ENCODE results near the gene TTC8.

TTC8 gene

GRCh38 chr14:88866305-88866704, 41.9 kb downstream of the TTC8 start:
- Histone ChIP-seq H3K4me3 (ENCODE audit: low read depth, low read length) (no peak overlapping the region), H3K27ac (ENCODE audit: extremely low read depth, low read depth, low read length) (no peak overlapping the region), H3K9me3 (ENCODE audit: control insufficient read depth, insufficient read depth, low read depth, low read length) (no peaks in the 10 kb centered on the region), H3K4me1 (ENCODE audit: control insufficient read depth, insufficient read depth, low read length) (no peaks in the 10 kb centered on the region), H3K36me3 (ENCODE audit: control insufficient read depth in 2 of 2, insufficient read depth in 1 of 2, low read length in 2 of 2) (peaks cover 0 to 35% of the 10 kb centered on the region in 2 experiments)
- ChIA-PET CTCF (interaction anchor here (3.6 kb wide), 1 partner anchor 198 kb away, joined by 25 read pairs; no protein-coding TSS in a partner anchor), POLR2A (no interaction called here)
- TF ChIP-seq ZNF792 (tag by site-specific recombination; IDR thresholded peaks at IDR 0.05) (no peak), ZNF561 (tag by site-specific recombination; IDR thresholded peaks at IDR 0.05; ENCODE audit: borderline replicate concordance) (no peak), ZNF19 (tag by site-specific recombination; IDR thresholded peaks at IDR 0.05; ENCODE audit: low read depth) (no peak), ZNF701 (tag by site-specific recombination; IDR thresholded peaks at IDR 0.05) (no peak)

GRCh38 chr14:88868558-88869159, 44.2 kb downstream of the TTC8 start:
- ChIA-PET CTCF (interaction anchor here (0.6 to 3.6 kb wide), 6 partner anchors 9 to 854 kb away, joined by 3 to 25 read pairs (median 4); no protein-coding TSS in a partner anchor), POLR2A (no interaction called here)
- TF ChIP-seq ZBTB6 (tag by site-specific recombination; IDR thresholded peaks at IDR 0.05) (no peak), ZNF211 (tag by site-specific recombination; IDR thresholded peaks at IDR 0.05; ENCODE audit: low read depth) (no peak), ZNF654 (tag by site-specific recombination; IDR thresholded peaks at IDR 0.05; ENCODE audit: low read depth) (peak; percentile 54)
- Histone ChIP-seq H3K36me3 (ENCODE audit: control insufficient read depth in 2 of 2, insufficient read depth in 1 of 2, low read length in 2 of 2) (peaks cover 0 to 43% of the 10 kb centered on the region in 2 experiments), H3K4me3 (ENCODE audit: low read depth, low read length) (no peak overlapping the region), H3K4me1 (ENCODE audit: control insufficient read depth, insufficient read depth, low read length) (no peaks in the 10 kb centered on the region), H3K27ac (ENCODE audit: extremely low read depth, low read depth, low read length) (no peak overlapping the region), H3K9me3 (ENCODE audit: control insufficient read depth, insufficient read depth, low read depth, low read length) (no peaks in the 10 kb centered on the region)

GRCh38 chr14:88870777-88871176, 46.3 kb downstream of the TTC8 start:
- CTCF ChIA-PET, result interaction anchor here (0.6 kb wide), 1 partner anchor 24 kb away, joined by 3 read pairs; no protein-coding TSS in a partner anchor
- POLR2A ChIA-PET, result no interaction called here
- H3K36me3 ChIP-seq (ENCODE audit: control insufficient read depth in 2 of 2, insufficient read depth in 1 of 2, low read length in 2 of 2), result peaks cover 0 to 43% of the 10 kb centered on the region in 2 experiments
- H3K4me3 ChIP-seq (ENCODE audit: low read depth, low read length), result no peak overlapping the region
- H3K9me3 ChIP-seq (ENCODE audit: control insufficient read depth, insufficient read depth, low read depth, low read length), result no peaks in the 10 kb centered on the region
- H3K4me1 ChIP-seq (ENCODE audit: control insufficient read depth, insufficient read depth, low read length), result no peaks in the 10 kb centered on the region
- no peak overlapping the region for H3K27ac ChIP-seq (ENCODE audit: extremely low read depth, low read depth, low read length)
- TF ChIP-seq ZNF544 (tag by site-specific recombination; IDR thresholded peaks at IDR 0.05) (no peak), ZNF530 (tag by site-specific recombination; IDR thresholded peaks at IDR 0.05; ENCODE audit: low read depth) (no peak), ZNF114 (tag by site-specific recombination; IDR thresholded peaks at IDR 0.05) (no peak), OVOL3 (tag by site-specific recombination; IDR thresholded peaks at IDR 0.05) (no peak), ZBTB6 (tag by site-specific recombination; IDR thresholded peaks at IDR 0.05) (no peak), KLF16 (tag by site-specific recombination; IDR thresholded peaks at IDR 0.05) (no peak), ZNF266 (tag by site-specific recombination; IDR thresholded peaks at IDR 0.05; ENCODE audit: low read depth) (no peak), ZNF362 (tag by site-specific recombination; IDR thresholded peaks at IDR 0.05) (no peak), ZNF555 (tag by site-specific recombination; conservative IDR thresholded peaks at IDR 0.05) (no peak), GFI1B (tag by site-specific recombination; IDR thresholded peaks at IDR 0.05) (no peak), ZNF248 (tag by site-specific recombination; IDR thresholded peaks at IDR 0.05) (no peak), HIC1 (tag by site-specific recombination; IDR thresholded peaks at IDR 0.05) (no peak), ZNF26 (tag by site-specific recombination; IDR thresholded peaks at IDR 0.05) (no peak), ZSCAN5A (tag by site-specific recombination; IDR thresholded peaks at IDR 0.05) (no peak), ZNF664 (tag by site-specific recombination; IDR thresholded peaks at IDR 0.05) (no peak), ZNF677 (tag by site-specific recombination; IDR thresholded peaks at IDR 0.05) (no peak)

Data from HEK293 (cell line).